B cell (primary cell): ENCODE measurements around the gene PSMA6.

Source experiments
- CTCF ChIP-seq: fragments of 200-600 bp; IDR thresholded peaks from one replicate; pipeline ENCODE4 v1.8.0; 2022; ENCODE audit warnings: antibody characterized with exemption, mild to moderate bottlenecking
- EZH2 ChIP-seq: IDR thresholded peaks from 2 replicates; pipeline ENCODE4 v1.6.1; 2012; ENCODE audit warnings: borderline replicate concordance, low read depth, mild to moderate bottlenecking, moderate library complexity, low read length; ENCODE audit not compliant: insufficient read depth, poor library complexity, severe bottlenecking

- TF ChIP-seq CTCF, result no peak
- TF ChIP-seq EZH2, result no peak
Measured at GRCh38 chr14:35337269-35338255, 45.4 kb downstream of the PSMA6 start.
